GM21515 (cell line): ENCODE measurements around the gene CPA1.

ENCODE experiments used
- ATAC-seq: cut with Tn5 transposase; IDR thresholded peaks from one replicate; pipeline ENCODE4 v1.9.1; 2021; ENCODE audit not compliant: unreplicated experiment

Gene CPA1

DNA sequence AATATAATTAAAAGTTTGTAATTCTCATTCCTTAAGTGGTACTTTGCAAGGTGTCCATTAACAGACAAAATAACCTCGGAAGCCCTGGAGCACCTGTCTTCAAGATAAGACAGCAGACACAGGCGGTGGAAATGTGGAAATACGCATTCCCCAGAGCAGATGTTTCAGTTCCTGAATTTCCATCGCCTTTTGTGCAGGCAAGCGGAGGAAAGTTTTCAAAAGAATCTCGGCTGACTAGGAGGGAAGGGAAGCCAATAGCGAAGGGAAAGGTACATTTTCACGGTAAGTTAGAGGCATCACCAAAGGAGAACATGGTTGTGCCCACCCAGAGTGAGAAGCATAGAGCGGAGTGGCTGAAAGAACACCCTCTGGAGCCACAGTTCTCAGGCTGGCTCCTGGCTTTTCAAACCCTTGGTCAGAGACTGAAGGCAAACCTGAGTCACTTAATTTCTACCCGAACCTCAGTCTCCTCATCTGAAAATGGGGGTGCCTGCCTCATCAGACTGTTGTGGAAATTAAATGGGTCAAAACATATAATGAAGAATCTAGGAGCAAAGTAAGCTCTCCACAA is 13.6 kb downstream of the CPA1 start:
- no peak for ATAC-seq

DNA sequence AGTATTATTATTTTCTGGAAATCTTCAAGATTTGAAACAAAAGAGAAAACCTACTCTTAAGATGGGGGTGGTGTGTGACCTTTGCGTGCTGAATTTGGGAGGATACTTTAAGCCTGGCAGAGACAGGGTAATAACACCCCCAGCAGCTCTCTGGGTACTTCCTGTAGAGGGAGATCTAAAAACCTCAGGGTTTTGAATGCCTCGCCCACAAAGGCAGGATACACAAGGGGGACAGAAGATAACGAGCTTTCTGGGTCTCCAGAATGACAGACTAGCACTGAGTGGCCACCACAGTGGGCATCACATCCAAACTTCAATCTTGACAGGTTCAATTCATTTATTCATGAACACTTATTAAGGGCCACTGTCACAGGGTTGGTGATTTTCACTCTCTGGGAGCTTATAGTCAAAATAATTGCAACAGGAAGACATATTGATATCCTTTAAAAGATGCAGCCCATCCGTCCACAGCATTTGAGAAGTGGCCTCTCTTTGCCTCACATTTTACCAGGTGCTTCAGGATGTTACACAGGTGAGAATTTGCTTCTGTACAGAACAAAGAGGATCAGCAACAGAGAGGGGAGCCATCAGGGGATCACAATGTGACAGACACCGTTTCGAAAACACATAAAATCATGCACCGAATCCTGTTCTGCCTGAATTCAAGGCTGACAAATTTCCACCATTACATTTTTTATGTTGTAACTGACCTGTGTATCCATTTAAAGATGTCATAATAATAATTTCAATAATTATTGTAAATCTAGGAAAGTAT is 14.3 kb downstream of the CPA1 start:
- ATAC-seq: no peak

DNA sequence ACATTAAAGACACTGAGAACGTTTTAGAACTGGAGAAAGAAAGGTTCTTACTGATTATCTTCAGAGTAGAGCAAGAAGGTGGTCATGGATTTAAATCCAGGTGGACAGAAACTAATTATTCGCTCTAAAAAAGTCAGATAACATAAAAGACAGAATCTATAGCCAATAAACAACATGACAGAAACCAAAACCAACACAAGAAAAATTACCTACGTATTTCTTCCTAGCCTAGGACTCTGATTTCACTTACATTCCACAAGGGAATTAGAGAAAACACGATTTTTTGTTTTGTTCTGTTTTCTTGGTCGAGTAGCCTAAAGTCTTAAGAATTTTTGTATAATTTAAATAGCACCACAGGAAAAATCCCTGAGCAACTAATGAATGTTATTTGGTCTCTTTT is 15.1 kb downstream of the CPA1 start:
- no peak for ATAC-seq

DNA sequence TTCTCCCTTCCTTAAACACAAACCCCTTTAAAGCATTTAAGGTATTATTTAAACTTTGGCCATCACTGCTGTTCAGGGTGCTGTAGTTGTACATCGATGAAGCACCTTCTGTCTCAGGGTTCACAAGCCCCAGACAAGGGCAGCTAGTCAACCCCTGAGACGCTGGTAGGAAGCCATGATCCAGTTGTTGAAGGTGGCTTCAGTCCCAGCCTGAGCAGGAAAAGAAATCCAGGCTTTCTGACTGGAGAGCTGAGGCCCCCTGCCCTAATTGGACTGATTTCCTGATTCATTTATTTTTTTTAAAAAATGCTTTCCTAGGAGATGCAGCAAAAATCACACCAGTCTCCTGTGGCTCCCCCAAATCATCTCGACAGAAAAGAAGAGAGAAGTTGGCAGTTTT is 15.8 kb downstream of the CPA1 start:
- no peak for ATAC-seq

DNA sequence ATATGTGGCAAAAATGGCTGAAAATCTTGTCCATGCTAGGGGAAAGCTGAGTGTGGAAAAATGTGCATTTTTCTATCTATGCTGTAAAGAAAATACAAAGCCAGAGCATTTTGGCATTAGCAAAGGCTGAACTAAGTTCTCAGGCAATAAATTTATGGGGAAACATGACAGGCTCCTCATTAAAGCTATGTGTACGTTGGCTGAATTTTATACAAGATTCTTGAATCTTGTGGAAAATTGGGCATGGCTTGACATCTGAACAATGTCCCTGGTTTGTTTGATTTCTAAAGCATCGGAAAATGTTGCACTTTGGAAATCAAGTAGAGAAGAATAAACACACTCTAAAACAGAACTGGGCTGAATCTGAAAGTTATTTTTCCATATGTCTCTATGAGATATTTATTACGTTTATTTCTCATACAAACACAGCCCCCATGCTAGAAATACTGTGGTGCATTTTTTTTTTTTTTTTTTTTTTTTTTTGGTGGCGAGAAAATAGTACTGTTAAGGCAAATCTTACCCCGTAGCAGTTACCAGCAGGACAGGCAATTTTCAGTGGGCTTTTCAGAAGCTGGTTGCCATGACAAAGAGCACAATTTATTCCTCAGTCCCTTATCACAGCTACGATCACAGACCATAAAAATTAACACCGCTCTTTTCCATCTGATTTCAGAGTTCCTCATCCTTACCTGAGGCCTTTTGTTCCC is 16.9 kb downstream of the CPA1 start:
- no peak for ATAC-seq

DNA sequence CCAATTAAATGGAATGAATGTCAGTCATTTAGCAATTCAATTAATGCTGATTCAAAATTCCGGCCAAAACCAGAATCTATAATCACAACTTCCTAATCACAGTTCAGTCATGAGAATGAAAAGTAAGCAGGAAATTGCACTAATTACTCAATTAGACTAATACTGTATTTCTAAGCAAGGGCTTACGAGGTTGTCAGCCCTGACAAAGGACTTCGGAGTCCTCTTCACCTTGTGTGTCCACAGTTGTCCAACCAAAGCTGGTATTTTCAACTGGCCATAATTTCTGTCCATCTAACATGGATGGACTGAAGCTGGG is 17.4 kb downstream of the CPA1 start:
- ATAC-seq: no peak

DNA sequence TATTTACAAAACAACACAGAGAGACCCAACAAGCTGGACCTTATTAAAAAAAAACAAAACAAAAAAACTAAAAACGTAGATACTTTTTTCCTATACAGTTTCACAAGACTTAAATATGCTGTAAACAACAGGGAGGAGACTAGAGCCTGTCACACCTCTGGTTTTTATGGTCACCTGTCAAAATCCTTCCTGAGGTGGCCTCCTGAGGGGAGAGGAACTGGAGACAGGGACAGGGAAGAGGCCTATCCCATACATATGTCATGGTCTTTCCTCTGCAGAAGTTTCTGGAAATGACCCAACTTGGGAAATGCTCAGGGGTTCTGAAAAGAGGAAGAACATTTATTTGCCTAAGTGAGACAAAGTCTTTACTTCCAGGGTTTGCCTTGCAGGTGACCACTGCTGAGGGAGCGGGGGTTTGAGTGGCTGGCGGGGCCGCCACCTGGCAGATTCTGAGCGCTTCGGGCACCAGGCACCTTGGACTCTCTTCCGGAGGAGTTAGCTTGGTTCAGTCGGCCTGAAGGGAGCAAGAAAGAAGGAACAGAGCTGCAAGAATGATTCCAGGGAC is 18.3 kb downstream of the CPA1 start:
- ATAC-seq: no peak

DNA sequence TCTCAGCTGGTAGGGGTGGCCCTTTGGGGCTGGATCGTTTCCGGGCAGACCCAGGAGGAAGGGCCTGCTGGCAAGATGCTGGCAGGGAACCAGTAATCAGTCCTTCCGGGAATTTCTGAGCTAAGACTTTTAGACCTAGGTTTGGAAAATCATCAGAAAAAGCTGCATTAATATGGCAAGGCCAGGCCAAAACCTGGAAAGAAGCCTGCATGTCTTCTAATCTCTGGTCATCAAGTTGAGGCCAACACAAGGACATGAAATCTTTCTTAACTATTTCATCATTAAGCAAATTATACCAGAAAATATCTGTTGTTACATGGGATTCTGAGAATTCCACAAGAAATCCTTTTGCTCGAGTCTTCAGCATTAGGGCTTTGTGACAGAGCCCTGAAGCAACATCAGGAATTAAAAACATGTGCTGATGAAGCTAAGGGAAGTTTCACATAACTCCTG is 19.9 kb downstream of the CPA1 start:
- ATAC-seq: no peak

DNA sequence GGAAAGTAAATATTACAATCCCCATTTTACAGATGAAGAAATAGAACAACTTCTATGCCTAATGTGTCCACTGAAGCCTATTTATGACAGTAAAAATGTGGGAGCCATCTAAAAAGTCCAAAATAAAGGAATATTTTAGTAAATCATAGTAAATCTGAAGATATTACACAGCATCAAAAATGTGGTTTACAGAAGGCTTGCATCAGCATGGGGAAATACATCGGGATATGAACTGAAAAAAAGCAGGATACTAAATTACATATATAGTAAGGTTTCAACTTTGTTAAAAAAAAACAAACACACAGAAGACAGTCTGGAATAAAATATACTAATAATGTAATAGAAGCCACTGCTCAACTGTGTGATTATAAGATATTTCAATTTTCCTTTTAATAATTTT is 20.8 kb downstream of the CPA1 start:
- ATAC-seq: no peak

DNA sequence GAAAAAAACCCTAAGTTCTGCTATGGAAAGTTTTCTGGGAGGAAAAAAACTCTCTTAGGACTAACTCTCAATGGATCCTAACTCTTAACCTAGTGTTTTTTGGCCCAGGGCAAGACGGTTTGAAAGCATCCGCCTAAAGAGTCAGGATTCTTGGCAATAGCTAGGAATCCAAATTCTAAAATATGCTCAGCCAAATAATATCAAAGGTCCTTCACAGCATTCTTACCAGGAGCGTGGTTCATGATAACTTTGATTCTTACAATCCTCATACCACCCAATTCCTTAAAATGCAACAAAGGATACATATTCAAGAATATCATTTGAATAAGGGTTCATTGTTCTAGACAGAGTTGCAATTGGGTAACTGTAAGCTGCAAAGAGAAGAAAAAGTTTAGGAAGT is 21.3 kb downstream of the CPA1 start:
- no peak for ATAC-seq

DNA sequence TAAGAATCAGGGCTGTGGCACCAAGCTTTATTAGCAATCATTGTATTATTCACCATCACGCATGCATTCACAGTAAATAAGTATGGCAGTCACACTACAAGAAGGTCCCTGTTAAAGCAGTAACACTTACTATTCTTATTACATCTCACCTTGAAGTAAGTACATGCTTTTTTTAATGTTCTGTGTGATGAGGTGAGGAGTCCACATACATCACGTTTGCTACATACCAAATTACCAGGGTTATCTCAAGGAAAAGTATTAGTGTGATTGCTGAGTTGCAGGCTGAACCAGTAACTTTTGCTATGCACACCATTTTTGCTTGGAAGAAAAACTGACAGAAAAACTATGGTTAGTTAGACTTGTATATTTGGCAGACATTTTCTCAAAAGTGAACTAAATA is 24.7 kb downstream of the CPA1 start:
- ATAC-seq: no peak

DNA sequence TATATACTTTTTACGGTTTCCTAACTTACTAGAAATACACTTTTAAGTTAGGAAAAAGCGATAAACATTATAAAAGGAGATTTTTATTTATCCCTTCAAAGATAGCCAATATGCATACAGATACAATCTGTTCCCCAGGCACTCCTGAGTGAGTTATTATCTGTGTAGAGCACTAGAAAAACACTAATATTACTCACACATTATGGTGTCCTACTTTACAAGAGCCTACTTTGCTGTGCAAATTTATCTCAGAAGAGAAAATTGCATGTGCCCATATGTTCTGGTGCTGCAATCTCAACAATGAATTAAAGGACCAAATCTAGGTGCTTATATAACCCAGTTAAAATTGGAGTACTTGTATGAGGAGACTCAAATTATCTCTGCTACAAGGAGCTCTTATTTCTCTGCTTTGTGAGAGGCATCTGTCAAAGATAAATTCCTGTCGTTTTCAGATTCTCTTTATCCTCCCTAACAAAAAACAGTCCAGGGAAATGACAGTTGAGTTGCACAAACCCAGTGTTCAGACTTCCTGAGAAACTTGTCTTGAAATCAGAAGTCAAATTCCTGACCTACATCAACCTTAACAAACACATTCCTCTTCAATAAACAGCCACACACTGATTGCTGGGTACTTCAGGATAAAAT is 28.9 kb downstream of the CPA1 start:
- no peak for ATAC-seq

DNA sequence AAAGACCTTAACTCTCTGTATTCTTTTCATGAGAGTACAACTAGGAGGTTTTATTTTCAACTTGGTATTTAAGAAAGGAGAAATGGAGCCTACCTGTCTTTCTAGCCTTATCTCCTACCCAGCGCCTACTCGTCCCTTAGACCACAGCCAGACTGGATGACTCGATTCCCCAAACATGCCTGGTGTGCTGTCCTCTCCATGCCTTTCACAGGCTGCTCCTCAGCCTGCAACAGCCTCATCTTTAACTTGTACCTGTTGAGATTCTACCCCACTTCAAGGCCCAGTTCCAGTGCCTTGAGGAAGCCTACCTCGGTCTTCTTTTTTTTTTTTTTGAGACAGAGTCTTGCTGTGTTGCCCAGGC is 29.4 kb downstream of the CPA1 start:
- no peak for ATAC-seq

DNA sequence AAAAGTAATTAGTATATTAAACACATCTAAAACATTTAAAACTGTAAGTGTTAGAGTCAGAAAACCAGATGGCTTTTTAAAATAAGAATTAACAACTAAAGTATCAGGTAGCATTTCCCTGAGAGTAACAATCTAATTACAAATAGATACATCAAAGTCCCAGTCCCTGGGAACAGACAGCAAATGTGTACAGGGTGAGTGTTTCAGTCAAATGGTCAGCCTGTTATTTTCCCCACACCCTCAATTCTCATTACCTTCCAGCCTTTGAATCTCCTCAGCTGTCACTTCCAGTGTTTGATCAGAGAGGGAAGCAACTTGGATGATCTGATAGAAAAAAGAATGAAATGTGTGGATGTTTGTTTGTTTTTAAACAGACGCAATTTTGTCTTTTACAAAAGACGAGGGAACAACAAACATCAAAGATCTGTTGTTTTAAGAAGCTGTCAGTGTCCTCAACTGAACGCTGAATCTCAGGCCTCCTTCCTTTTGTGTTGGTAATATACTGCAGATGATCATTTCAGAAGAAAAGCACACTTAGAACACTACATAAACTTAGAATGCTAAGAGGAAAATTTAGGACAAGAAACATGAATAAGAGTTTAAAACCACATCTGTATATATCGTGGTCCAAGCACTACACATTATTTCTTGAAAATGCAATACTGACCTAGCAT is 30.7 kb downstream of the CPA1 start:
- no peak for ATAC-seq

DNA sequence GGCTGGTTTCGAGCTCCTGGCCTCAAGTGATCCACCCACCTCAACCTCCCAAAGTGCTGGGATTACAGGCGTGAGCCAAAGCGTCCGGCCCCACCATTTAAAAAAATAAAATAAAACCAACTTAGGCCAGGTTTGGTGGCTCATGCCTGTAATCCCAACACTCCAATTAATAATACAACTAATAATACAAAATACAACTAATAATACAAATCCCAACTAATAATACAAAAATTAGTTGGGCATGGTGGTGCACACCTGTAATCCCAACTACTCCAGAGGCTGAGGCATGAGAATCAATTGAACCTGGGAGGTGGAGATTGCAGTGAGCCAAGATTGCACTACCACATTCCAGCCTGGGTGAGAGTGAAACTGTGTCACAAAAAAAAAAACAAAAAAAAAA is 32.9 kb downstream of the CPA1 start:
- no peak for ATAC-seq

DNA sequence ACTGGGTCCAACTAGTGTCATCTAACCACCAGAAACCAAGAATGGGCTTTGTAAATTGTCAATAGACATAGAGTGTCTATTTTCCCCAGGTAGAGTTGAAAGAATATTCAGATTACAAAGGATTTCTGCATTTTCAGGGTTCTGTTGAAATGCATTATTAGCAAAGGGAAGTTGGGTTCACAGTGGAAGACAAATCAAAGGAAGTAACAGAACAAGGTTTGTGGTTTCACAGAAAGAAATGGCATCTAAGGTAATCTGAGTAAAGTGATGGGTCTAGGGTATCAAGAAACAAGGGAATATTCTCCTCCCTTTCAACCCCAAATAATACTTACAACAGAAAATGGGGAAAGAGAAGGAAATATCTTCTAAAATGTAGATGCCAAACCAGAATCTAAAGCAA is 34.7 kb downstream of the CPA1 start:
- no peak for ATAC-seq

DNA sequence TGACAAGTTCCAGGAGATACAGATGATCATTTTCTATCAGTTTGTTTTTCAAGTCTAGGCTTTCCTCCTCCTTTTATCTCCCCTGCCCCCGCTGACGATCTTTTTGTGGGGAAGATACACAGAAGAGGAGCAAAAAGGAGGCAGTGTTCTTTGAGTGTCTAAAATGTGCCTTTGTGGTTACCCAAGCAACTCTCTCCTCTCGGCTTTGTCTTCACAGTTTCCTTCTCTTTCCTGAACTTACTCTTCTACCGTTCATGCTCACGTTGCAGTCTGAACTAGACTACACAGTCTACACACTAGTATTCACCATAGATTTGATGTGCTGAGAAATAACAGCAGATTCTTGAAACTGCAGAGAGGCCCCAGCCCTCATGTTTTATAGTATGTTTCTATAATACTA is 36.9 kb downstream of the CPA1 start:
- no peak for ATAC-seq

DNA sequence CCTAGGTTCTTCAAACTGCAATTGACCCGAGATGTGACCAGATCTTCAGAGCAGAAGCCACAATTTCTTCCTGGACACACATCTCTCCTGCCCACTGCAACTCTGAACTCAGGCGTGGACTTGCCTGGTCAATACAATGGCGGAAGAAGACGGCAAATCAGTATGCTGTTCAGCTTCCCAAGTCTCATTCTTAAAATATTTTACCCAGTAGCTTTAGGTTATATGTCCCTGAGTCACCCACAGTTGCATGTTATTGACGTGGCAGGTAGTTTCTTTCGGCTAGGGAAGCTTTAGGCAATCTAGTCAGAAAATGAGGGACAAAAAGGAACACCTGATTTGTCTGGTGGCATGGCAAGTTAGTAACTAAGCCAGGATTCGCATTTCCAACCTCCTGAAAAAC is 38.0 kb downstream of the CPA1 start:
- ATAC-seq: no peak

DNA sequence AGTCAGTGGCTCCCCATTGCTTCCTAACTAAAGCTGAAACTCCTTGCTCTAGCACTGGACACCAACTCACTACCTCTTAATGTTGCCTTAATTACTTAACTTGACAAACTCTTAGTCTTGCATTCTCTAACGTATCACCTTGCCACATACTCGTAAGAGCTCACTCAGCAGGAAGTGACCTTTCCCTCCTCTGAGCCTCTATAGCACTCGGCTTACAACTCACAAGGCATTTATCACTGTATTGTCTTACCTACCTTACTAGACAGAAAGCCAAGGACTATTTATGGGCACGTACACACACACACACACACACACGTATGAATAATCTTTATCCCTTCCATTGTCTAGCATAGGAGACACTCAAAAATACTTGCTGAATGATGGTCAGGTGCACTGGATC is 39.4 kb downstream of the CPA1 start:
- ATAC-seq: no peak

DNA sequence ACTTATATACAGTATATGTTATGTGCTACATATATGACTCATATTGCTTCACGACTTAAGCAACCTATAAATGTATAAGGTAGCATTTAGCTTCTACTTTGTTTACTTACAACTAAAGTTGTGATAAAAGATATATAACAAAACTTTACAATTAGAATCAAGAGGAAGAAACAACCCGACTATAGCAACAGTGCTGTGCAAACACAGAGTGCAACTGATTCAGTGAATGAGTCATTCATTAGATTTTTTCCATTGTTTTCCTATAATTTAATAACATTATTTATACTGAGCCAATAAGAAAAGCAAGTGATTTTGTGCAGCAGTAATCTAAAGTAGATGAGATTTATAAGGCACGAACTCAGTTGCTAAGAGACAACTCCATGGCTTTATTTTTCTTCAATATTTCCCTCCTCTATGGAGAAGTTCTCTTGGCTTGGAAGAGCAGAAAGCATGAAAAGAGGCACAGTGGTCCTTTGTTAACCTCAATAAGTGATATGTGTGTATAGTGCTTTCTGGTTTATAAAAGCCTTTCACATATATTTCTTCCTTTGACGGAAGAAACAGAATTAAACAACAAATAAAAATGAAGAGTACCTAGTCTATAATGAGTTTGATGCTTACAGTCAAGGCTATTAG is 40.8 kb downstream of the CPA1 start:
- ATAC-seq: no peak

DNA sequence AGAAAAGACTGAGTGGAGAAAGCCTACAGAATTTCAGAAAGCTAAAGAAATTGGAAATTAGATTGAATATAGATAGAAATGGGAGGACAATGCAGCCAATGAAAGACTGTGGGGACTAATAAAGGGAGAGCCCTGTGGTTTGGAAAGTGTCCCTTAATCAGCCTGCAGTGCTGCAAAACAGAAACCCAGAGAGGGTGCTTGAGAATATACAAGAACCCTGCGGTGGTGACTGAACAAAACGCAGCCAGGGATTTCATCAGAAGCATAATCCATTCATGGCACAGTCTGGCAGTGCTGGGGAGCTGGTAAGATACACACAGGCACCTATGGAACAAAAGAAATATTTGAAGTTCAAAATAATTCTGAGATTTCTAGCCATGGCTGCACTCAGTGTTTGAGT is 41.4 kb downstream of the CPA1 start:
- peak; percentile 62 for ATAC-seq
